Islet of Langerhans (tissue), 1 donor: ENCODE results near the gene MTSS2.

Experiments used
- FAIRE-seq: peaks from one replicate; lab custom pipeline; 2011; peaks lifted over from hg19 to GRCh38; lab: Jason Lieb, UNC

MTSS2 gene

GRCh38 chr16:70685938-70686375 lies at the start of gene MTSS2:
Gene MTSS2 (minus strand): TSS chr16:70686053. CDS start chr16:70685791, 262 bp downstream.
- FAIRE-seq = no peak

- no peak for FAIRE-seq
Observed at GRCh38 chr16:70735141-70735979, 49.5 kb upstream of the MTSS2 start.

GRCh38 chr16:70734522-70735095 lies 48.8 kb upstream of the MTSS2 start:
- no peak for FAIRE-seq

GRCh38 chr16:70730944-70731343 lies 45.1 kb upstream of the MTSS2 start:
- FAIRE-seq = no peak

- FAIRE-seq = no peak
Observed at GRCh38 chr16:70730031-70730430, 44.2 kb upstream of the MTSS2 start.

- FAIRE-seq = no peak
Observed at GRCh38 chr16:70729292-70729691, 43.4 kb upstream of the MTSS2 start.

GRCh38 chr16:70728150-70728549 lies 42.3 kb upstream of the MTSS2 start:
- FAIRE-seq = no peak

- FAIRE-seq = no peak
Observed at GRCh38 chr16:70726892-70727361, 41.1 kb upstream of the MTSS2 start.

- FAIRE-seq = no peak
Observed at GRCh38 chr16:70725912-70726828, 40.3 kb upstream of the MTSS2 start.

- no peak for FAIRE-seq
Observed at GRCh38 chr16:70725024-70725911, 39.4 kb upstream of the MTSS2 start.

- FAIRE-seq = no peak
Observed at GRCh38 chr16:70724146-70725023, 38.5 kb upstream of the MTSS2 start.

- FAIRE-seq = no peak
Observed at GRCh38 chr16:70723740-70724145, 37.9 kb upstream of the MTSS2 start.

- no peak for FAIRE-seq
Observed at GRCh38 chr16:70721202-70721963, 35.5 kb upstream of the MTSS2 start.

- FAIRE-seq = no peak
Observed at GRCh38 chr16:70720425-70721201, 34.8 kb upstream of the MTSS2 start.

GRCh38 chr16:70717065-70717464 lies 31.2 kb upstream of the MTSS2 start:
- FAIRE-seq = no peak

- FAIRE-seq = no peak
Observed at GRCh38 chr16:70715860-70716357, 30.1 kb upstream of the MTSS2 start.

GRCh38 chr16:70715055-70715858 lies 29.4 kb upstream of the MTSS2 start:
- no peak for FAIRE-seq

GRCh38 chr16:70714581-70715054 lies 28.8 kb upstream of the MTSS2 start:
- FAIRE-seq = no peak
